Nephron progenitor cell (in vitro differentiated cells): ENCODE results near the gene RNF213.
A peak's percentile ranks its signal among the peaks of the same experiment; 100 is the strongest.

Experiments
- DNase-seq: peaks from one replicate; pipeline ENCODE4 v3.0.0; 2021
- H3K27ac Mint-ChIP-seq: 2 replicates; pipeline ENCODE4 v1.8.0; 2021; ENCODE audit warnings: mild to moderate bottlenecking, moderate library complexity, mixed read lengths
- H3K27me3 Mint-ChIP-seq: 2 replicates; pipeline ENCODE4 v1.8.0; 2021; ENCODE audit warnings: mild to moderate bottlenecking, low read depth, mixed read lengths; ENCODE audit not compliant: poor library complexity
- H3K36me3 Mint-ChIP-seq: 2 replicates; pipeline ENCODE4 v1.8.0; 2021; ENCODE audit warnings: low read depth, mixed read lengths
- H3K4me1 Mint-ChIP-seq: 2 replicates; pipeline ENCODE4 v1.8.0; 2021; ENCODE audit warnings: mixed read lengths
- H3K4me3 Mint-ChIP-seq: 2 replicates; pipeline ENCODE4 v1.8.0; 2021; ENCODE audit warnings: mild to moderate bottlenecking, moderate library complexity, mixed read lengths
- H3K9me3 Mint-ChIP-seq: 2 replicates; pipeline ENCODE4 v1.8.0; 2021; ENCODE audit warnings: mild to moderate bottlenecking, moderate library complexity, mixed read lengths
- TF ChIP-seq, protein P1 (sequence below): fragments of 200-600 bp; sonication (generic); IDR thresholded peaks from 2 replicates; pipeline ENCODE4 v1.5.0; 2021; ENCODE audit warnings: antibody characterized with exemption

Gene RNF213

DNA sequence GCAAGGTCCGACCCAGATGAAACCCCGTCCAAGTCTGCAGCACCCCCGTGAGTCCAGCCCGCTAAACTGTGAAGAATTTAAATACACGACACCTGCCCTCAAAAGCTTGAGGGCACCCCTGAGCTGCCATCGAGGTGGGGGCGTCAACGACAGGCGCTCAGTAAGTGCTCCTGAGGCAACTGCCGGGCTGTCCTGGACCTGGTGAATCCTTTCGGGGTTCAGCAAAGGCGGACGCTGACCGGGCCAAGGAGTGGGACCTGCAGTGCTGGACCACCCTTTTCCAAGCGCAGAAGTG lies 153.8 kb downstream of the RNF213 start:
- no peaks in the 10 kb centered on the region for H3K9me3 Mint-ChIP-seq
- peaks cover 40% of the 10 kb centered on the region for H3K4me1 Mint-ChIP-seq
- H3K27me3 Mint-ChIP-seq = peaks cover 54% of the 10 kb centered on the region
- TF ChIP-seq, protein P1, sequence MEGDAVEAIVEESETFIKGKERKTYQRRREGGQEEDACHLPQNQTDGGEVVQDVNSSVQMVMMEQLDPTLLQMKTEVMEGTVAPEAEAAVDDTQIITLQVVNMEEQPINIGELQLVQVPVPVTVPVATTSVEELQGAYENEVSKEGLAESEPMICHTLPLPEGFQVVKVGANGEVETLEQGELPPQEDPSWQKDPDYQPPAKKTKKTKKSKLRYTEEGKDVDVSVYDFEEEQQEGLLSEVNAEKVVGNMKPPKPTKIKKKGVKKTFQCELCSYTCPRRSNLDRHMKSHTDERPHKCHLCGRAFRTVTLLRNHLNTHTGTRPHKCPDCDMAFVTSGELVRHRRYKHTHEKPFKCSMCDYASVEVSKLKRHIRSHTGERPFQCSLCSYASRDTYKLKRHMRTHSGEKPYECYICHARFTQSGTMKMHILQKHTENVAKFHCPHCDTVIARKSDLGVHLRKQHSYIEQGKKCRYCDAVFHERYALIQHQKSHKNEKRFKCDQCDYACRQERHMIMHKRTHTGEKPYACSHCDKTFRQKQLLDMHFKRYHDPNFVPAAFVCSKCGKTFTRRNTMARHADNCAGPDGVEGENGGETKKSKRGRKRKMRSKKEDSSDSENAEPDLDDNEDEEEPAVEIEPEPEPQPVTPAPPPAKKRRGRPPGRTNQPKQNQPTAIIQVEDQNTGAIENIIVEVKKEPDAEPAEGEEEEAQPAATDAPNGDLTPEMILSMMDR = no peak
- DNase-seq = no peak
- peak overlapping the region; percentile 91 for H3K4me3 Mint-ChIP-seq
- peak overlapping the region; percentile 16 for H3K27ac Mint-ChIP-seq
- H3K36me3 Mint-ChIP-seq = peaks cover 17% of the 10 kb centered on the region

DNA sequence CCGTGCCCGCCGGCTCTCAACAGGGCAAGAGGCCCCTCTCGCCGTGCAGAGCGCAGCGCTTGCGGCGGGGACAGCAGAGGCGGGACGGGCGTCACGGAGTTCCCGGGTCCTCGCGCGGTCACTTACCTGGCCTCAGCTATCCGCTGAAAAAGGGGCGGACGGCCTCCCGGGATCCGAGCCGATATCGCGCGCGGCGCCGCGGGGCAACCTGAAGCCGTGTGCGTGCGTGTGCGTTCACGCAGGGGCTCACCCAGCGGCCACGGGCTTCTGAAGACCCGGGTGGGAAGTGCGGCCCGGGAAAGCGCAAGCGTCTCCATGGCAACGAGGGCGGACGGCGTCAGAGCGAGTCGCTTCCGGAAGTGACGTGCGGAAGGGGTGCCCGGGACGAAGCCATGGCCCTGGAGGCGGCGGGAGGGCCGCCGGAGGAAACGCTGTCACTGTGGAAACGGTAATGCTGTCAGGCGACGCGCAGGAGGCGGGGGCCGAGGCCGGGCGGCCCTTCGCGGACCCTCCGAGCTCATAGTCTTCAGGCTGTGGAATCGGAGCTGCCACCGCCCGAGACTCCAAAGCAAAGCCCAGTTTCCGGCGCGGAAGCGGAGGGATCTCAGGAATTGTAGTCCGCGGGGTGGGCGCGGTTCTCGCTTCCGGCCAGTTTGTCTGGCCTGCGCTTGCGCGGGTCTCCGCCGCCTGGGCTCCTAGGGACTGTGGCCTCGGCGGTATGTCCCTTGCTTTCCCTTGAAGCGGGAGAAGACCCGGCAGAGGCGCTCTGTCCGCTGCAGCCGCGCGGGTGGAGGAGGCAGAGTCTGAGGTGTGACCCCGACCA lies 154.4 kb downstream of the RNF213 start, which contains the start of gene ENDOV:
ENDOV (plus strand) TSS at position 365 of the 823 bp plus-strand sequence; CDS start at position 393, 28 bp downstream.
- peak; percentile 94 for DNase-seq
- Mint-ChIP-seq H3K4me1 (peaks cover 40% of the 10 kb centered on the region), H3K4me3 (peak within 1 kb of the TSS; percentile 91), H3K9me3 (no peaks in the 10 kb centered on the region), H3K27ac (peak within 1 kb of the TSS; percentile 95), H3K36me3 (peaks cover 17% of the 10 kb centered on the region), H3K27me3 (peaks cover 49% of the 10 kb centered on the region)
- TF ChIP-seq, protein P1 = no peak

GRCh38 chr17:80415626-80416137 lies 155.0 kb downstream of the RNF213 start:
- peaks cover 44% of the 10 kb centered on the region for H3K27me3 Mint-ChIP-seq
- no peaks in the 10 kb centered on the region for H3K9me3 Mint-ChIP-seq
- peaks cover 17% of the 10 kb centered on the region for H3K36me3 Mint-ChIP-seq
- H3K4me3 Mint-ChIP-seq = peak overlapping the region; percentile 91
- DNase-seq = no peak
- H3K4me1 Mint-ChIP-seq = peaks cover 40% of the 10 kb centered on the region
- peak overlapping the region; percentile 95 for H3K27ac Mint-ChIP-seq
- TF ChIP-seq, protein P1 = no peak

GRCh38 chr17:80416260-80416939 lies 155.7 kb downstream of the RNF213 start:
- no peak for DNase-seq
- TF ChIP-seq, protein P1 = no peak
- Mint-ChIP-seq H3K4me3 (peak overlapping the region; percentile 91), H3K4me1 (peaks cover 40% of the 10 kb centered on the region), H3K36me3 (peaks cover 17% of the 10 kb centered on the region), H3K27ac (no peak overlapping the region), H3K9me3 (no peaks in the 10 kb centered on the region), H3K27me3 (peaks cover 37% of the 10 kb centered on the region)

- Mint-ChIP-seq H3K9me3 (no peaks in the 10 kb centered on the region), H3K27ac (peak overlapping the region; percentile 59), H3K27me3 (peaks cover 32% of the 10 kb centered on the region), H3K36me3 (peaks cover 17% of the 10 kb centered on the region), H3K4me1 (peaks cover 40% of the 10 kb centered on the region), H3K4me3 (peak overlapping the region; percentile 91)
- no peak for DNase-seq
- TF ChIP-seq, protein P1 = no peak
Measured at GRCh38 chr17:80416940-80417293, 156.3 kb downstream of the RNF213 start.
